HuH-7 (cell line): ENCODE results near the gene ZNF407.

ENCODE experiments used
- DNase-seq: peaks from one replicate; pipeline ENCODE4 v3.0.0; 2011; ENCODE audit warnings: low spot score

Gene ZNF407

DNA sequence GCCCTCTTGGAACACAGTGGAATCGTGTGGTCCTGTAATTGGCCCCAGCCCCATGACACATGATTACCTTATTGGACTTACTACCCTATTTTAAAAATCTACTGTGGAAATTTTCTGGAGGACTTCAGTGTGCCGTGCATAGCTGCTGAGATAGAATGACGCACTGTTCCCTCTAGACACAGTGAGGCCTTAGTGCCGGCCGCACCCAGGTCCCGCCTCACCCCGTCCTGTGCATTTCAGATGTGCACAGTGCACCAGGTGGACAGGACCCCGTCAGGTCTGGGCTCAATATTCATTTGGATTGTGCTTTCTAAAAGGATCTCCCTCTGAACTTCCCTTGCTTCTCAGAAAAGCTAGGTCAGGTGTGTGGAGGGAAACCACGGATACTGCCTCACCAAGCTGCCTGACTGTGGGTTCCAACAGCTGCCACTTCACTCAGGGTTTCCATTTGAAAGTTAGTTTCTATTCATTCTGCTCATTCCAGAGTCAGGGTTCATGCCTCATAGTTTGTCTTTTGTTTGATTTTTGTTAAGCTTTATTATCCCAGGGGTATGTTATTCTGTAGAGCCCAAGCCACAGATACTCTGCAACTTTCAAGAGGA, 455.5 kb downstream of the ZNF407 start:
- no peak for DNase-seq

GRCh38 chr18:75054046-75054445, 456.4 kb downstream of the ZNF407 start:
- no peak for DNase-seq

DNA sequence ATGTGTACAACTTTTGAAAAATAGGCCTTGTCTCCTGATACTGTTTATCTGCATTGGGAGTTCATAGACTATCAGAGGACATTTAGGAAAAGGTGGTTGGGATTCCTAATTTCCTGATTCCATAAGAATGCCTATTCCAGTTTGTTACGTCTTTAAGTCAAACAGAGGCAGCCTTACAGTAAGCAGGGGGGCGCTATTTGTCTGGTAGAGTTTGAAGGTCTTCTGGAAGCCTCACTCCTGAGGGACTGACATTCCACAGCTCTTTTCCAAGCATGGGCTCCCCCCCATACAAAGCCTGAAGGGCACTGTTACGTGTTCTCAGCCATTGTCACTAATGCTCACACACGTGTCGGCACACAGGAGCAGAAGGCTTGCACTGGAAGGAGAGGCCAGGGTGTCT, 456.9 kb downstream of the ZNF407 start:
- DNase-seq = no peak

GRCh38 chr18:75057169-75057960, 459.7 kb downstream of the ZNF407 start:
- DNase-seq = peak; percentile 34

GRCh38 chr18:75060185-75060584, 462.5 kb downstream of the ZNF407 start:
- no peak for DNase-seq

DNA sequence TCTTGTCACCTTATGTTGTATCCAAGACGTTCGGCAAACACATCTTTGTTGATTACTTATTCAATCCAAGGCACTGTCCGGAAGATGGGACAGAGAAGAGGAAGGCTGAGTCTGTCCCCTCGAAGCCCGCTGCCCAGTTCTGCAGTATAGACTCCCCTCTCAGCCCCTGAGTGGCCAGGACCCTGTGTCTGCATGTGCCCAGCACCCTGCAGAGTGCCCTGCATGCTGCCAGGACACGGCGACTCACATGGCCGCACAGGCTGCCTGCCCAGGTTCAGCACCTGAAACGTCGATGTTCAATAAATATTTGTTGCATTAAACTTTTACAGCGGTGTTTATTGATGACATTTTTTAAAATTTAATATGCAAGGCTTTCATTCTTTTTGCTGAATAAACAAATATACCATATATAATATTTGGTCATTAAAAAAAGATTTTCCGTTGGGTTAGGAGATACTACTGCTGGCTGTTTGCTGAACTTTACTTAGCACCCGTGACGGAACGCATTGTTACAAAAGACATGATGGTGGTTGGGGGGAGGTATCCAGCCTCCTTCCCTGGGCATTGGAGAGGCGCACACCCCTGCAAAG, 464.7 kb downstream of the ZNF407 start:
- DNase-seq = no peak

DNA sequence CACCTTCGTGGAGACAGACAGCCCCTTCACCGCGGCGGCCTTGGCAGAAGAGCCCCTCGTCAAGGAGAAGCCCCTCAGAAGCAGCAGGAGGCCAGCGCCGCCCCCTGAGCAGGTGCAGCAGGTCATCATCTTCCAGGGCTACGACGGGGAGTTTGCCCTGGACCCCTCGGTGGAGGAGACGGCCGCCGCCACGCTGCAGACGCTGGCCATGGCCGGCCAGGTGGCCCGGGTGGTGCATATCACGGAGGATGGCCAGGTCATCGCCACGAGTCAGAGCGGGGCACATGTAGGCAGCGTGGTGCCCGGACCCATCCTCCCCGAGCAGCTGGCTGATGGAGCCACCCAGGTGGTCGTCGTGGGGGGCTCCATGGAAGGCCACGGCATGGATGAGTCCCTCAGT, 465.5 kb downstream of the ZNF407 start:
- DNase-seq = no peak

DNA sequence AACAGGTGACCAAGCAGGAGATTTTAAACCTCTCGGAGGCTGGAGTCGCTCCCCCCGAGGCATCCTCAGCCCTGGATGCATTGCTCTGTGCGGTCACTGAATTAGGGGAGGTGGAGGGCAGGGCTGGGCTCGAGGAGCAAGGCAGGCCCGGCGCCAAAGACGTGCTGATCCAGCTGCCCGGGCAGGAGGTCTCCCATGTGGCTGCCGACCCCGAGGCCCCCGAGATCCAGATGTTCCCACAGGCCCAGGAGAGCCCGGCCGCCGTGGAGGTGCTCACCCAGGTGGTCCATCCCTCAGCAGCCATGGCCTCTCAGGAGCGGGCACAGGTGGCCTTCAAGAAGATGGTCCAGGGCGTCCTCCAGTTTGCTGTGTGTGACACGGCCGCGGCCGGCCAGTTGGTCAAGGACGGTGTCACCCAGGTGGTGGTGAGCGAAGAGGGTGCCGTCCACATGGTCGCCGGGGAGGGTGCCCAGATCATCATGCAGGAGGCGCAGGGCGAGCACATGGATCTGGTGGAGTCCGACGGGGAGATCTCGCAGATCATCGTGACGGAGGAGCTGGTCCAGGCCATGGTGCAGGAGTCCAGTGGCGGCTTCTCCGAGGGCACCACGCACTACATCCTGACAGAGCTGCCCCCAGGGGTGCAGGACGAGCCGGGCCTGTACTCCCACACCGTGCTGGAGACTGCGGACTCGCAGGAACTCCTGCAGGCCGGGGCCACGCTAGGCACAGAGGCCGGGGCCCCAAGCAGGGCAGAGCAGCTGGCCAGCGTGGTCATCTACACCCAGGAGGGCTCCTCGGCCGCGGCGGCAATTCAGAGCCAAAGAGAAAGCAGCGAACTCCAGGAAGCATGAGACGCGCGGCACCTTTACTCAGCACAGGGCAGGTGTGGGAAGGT, 466.2 kb downstream of the ZNF407 start:
- no peak for DNase-seq

DNA sequence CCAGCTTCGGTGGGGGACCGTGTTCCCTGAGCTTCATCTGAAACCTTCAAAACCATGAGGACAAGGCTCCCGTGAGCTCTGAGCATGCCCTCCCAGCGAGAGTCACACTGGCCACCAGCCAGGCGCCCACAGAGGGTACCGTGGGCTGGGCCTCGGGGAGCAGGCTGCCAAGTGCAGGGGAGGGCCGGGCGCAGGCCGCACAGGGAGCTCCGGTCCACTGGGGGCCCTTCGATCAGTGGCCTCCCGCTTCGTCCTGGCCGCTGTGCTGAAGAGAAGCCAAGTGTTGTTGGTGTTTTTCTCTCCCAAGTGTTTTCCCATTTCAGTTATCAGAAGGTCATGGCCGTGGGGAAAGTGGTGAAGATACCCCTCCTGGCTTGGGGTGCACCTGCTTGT, 466.8 kb downstream of the ZNF407 start:
- DNase-seq = no peak

GRCh38 chr18:75065251-75066000, 467.8 kb downstream of the ZNF407 start:
- no peak for DNase-seq

DNA sequence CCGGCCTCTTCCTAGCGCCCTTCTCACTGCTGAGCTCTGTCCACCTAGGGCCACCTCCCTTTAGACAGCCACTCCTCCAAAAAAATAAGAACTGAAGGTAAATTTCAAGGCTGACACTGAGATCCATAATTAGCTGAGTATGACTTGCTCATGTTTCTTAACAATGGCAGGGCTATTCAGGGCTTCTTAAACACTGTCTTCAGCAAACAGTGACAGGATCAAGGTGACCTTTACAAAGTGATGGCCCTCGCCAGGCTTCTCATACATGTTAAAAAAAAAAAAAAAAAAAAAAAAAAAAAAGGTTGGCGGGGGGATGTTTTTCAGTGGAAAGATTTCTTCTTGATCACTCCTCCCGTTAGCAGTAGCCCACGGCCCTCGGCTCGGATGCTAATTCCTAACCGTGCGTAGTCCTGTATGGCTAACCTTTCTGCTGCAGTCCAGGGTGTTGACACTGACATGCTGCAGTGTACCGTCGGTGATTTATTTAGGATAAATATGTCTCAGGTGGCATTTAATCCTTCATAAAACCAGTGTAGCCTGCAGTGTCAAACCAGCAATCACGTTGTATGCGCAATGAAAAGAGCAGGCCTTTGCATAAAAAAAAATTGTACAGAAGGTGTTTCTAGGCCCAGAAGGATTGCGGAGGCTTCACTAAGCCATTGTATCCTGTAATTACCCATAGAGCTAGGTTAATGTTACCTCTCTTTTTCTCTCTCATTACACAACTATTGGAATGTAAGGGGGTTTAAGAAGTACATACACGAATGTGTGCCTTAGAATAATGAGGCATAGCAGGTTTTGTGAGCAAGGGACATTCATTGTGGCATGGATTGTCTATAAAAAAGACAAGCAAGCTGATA, 468.6 kb downstream of the ZNF407 start:
- DNase-seq = no peak

DNA sequence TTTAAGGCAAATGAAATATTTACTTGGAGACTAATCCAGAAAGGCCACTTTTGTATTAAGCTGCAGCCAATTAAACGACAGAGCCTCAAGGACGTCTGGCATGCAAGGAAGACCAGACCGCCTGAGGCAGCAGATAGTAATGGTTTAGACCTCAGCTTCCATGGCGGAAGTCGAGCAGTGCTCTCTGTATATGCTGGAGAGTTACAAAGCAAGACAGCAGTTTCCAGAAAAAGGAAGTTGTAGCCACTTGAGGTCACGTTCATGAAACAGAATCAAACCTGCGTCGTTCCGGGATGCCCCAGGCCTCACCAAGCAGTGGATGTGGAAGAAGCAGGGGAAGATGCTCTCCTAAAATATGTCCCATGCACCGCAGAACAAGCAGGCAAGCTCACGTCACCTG, 469.3 kb downstream of the ZNF407 start:
- DNase-seq = no peak

- DNase-seq = no peak
Measured at GRCh38 chr18:75067996-75068645, 470.5 kb downstream of the ZNF407 start.

DNA sequence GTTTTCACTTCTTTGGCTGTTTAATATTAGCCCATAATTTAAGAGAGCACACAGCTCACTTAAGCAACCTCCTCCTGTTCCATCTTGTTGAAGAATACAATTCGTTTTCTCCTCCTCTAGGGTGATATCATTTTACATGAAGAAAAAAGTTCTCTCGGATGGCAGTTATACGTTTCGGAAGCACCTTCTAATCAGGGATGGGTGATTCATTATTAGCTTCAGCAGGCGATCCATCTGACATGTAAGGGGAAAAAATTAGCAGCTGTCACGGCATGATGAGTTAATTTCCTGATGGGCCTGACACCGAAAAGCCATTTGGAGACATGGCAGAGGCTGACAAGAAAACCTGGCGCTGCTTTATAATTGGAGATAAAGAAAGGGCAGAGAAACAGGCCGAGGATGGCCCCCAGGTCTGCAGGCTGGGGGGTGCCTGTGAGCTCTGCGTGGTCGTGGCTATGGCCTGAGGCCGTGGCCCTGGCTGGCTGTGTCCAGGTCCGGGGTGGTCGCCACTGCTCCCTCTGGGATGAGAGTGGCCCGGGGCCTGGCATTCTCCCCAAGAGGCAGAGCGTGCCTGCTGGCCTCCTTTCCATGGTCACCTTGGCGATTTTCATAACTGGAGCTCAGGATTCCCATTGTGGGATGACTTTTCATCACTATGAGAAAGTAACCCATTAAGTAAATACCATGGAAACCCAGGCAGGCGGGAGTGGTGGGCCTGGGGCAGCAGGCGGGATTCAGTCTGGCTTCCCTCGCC, 471.2 kb downstream of the ZNF407 start:
- no peak for DNase-seq

DNA sequence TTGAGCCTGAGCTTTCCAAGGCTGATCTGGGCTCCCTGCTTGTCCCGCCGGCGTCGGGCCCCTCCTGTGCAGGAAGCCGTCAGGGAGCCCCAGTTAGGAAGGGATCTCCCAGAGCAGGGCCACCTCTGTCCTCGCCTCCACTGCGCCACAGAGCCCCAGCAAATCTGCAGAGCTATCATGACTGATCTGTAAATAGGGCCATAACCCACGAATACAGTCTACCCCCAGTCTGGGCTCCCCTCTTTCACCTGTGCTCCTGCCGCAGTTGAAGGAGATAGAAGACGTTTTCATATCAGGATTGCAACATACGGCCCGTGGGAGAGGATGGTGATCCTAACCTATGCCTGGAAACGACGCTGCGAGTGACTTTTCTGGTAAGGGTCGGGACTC, 472.6 kb downstream of the ZNF407 start:
- no peak for DNase-seq

GRCh38 chr18:75070625-75071483, 473.2 kb downstream of the ZNF407 start:
- peak; percentile 15 for DNase-seq

DNA sequence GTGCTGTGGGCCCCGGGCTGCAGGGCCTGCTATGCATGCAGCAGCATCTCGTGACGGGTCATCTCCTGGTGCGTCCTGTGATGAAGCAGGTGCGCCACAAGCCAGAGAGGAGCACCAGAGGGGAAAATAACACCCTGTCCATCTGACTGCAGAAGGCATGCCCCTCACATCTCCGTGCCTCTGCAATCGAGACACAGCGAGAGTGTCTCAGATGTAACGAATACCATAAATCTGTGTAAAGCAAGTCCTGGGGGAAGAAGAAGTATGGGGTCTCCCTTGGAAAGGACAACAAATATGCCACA, 473.8 kb downstream of the ZNF407 start:
- DNase-seq = no peak

GRCh38 chr18:75071866-75072671, 474.4 kb downstream of the ZNF407 start:
- DNase-seq = no peak
